HG03460 (cell line): ENCODE measurements around the gene NINL.

Experiments used
- ATAC-seq: cut with Tn5 transposase; IDR thresholded peaks from one replicate; pipeline ENCODE4 v1.9.1; 2021; ENCODE audit not compliant: unreplicated experiment

The NINL gene

GRCh38 chr20:25467441-25467840 lies 117.9 kb downstream of the NINL start:
- ATAC-seq: no peak

GRCh38 chr20:25466846-25467245 lies 118.5 kb downstream of the NINL start:
- ATAC-seq: no peak

- ATAC-seq: no peak
Observed at GRCh38 chr20:25465243-25466135, 119.8 kb downstream of the NINL start.

- no peak for ATAC-seq
Observed at GRCh38 chr20:25464501-25465242, 120.7 kb downstream of the NINL start.

GRCh38 chr20:25461786-25462545 lies 123.4 kb downstream of the NINL start:
- no peak for ATAC-seq

GRCh38 chr20:25461281-25461650 lies 124.1 kb downstream of the NINL start:
- no peak for ATAC-seq

- ATAC-seq: no peak
Observed at GRCh38 chr20:25460566-25461280, 124.6 kb downstream of the NINL start.

- no peak for ATAC-seq
Observed at GRCh38 chr20:25459916-25460535, 125.3 kb downstream of the NINL start.

GRCh38 chr20:25459111-25459830 lies 126.1 kb downstream of the NINL start:
- ATAC-seq: no peak

- no peak for ATAC-seq
Observed at GRCh38 chr20:25457886-25458680, 127.2 kb downstream of the NINL start.

- ATAC-seq: no peak
Observed at GRCh38 chr20:25454153-25454900, 131.0 kb downstream of the NINL start.

GRCh38 chr20:25453035-25453810 lies 132.1 kb downstream of the NINL start:
- no peak for ATAC-seq

- no peak for ATAC-seq
Observed at GRCh38 chr20:25452333-25452732, 133.0 kb downstream of the NINL start.

- ATAC-seq: no peak
Observed at GRCh38 chr20:25447671-25448070, 137.7 kb downstream of the NINL start.

GRCh38 chr20:25444556-25444955 lies 140.8 kb downstream of the NINL start:
- ATAC-seq: no peak

GRCh38 chr20:25439328-25439727 lies 146.0 kb downstream of the NINL start:
- peak; percentile 57 for ATAC-seq

- ATAC-seq: no peak
Observed at GRCh38 chr20:25437153-25437581, 148.2 kb downstream of the NINL start.
